ENCODE results near the gene LSM3.

- TF ChIP-seq POLR2A (IDR thresholded peaks at IDR 0.05; ENCODE audit: low read length) = no peak
- no peak for TF ChIP-seq GATA1 (IDR thresholded peaks at IDR 0.05; ENCODE audit: low read depth, low read length)
Observed at GRCh38 chr3:14234251-14235002, 55.8 kb downstream of the LSM3 start.

All from erythroblast (primary cell).